H1 (cell line): ENCODE measurements around the gene MACROD2. TPM values are rescaled to one million over a fixed set of nuclear protein-coding genes. Genes with fewer than 3 reads are reported as not detected.

Source experiments
- CTCF ChIA-PET: fragments of 300-600 bp; sonication (Branson Sonifier 250); formaldehyde crosslinking; loops from one replicate; lab custom pipeline; 2021; ENCODE audit not compliant: partially characterized antibody; lab: Charles Lee
- POLR2A ChIA-PET: fragments of 300-600 bp; sonication (Branson Sonifier 250); formaldehyde crosslinking; loops from one replicate; lab custom pipeline; 2021; ENCODE audit warnings: inconsistent platforms; ENCODE audit not compliant: partially characterized antibody; lab: Charles Lee
- DNase-seq, 2 experiments: peaks; one replicate each; pipeline versions ENCODE4 v3.0.0 to v3.0.0-alpha.2; 2010 to 2022; ENCODE audit warnings: low spot score in 2 of 2, low read depth in 1 of 2, mixed read lengths in 1 of 2
- FAIRE-seq: peaks from 2 replicates; lab custom pipeline; 2011; peaks lifted over from hg19 to GRCh38; lab: Jason Lieb, UNC
- H2AFZ ChIP-seq: 2 replicates; pipeline ENCODE4 v1.8.1; 2012; ENCODE audit warnings: low read length, inconsistent platforms
- H2AK5ac ChIP-seq: 2 replicates; pipeline ENCODE4 v1.6.1; 2013; ENCODE audit warnings: low read depth, low read length
- H2BK120ac ChIP-seq: replicated peaks from 2 replicates; pipeline ENCODE3; 2013; ENCODE audit warnings: low read depth, low read length, inconsistent platforms
- H2BK12ac ChIP-seq: 2 replicates; pipeline ENCODE4 v1.6.1; 2013; ENCODE audit warnings: low read depth, low read length
- H2BK15ac ChIP-seq: 2 replicates; pipeline ENCODE4 v1.6.1; 2013; ENCODE audit warnings: low read length
- H2BK20ac ChIP-seq: 2 replicates; pipeline ENCODE4 v1.6.1; 2013; ENCODE audit warnings: low read length
- H2BK5ac ChIP-seq: 2 replicates; pipeline ENCODE4 v1.6.1; 2013; ENCODE audit warnings: low read depth, low read length
- H3K14ac ChIP-seq: 2 replicates; pipeline ENCODE4 v1.6.1; 2013; ENCODE audit warnings: inconsistent platforms; ENCODE audit not compliant: insufficient read length
- H3K18ac ChIP-seq: 2 replicates; pipeline ENCODE4 v1.6.1; 2013; ENCODE audit warnings: low read length; ENCODE audit errors: extremely low read depth
- H3K23ac ChIP-seq: 2 replicates; pipeline ENCODE4 v1.6.1; 2013; ENCODE audit warnings: inconsistent platforms; ENCODE audit not compliant: insufficient read length
- H3K23me2 ChIP-seq: 2 replicates; pipeline ENCODE4 v1.6.1; 2013; ENCODE audit warnings: low read depth, low read length
- H3K27ac ChIP-seq: 2 replicates; pipeline ENCODE4 v1.6.1; 2011; ENCODE audit warnings: low read depth, low read length, inconsistent platforms
- H3K27me3 ChIP-seq, 4 experiments: replicated peaks in 1 of 4; 1 replicate in 1 of 4; 2 replicates in 3 of 4; pipeline versions ENCODE4 v1.6.1 to v1.8.1; 2011 to 2013; ENCODE audit warnings: low read length in 3 of 4, mild to moderate bottlenecking in 3 of 4, inconsistent platforms in 2 of 4, mixed read lengths in 2 of 4, moderate library complexity in 1 of 4; ENCODE audit not compliant: control insufficient read depth in 3 of 4, insufficient read depth in 3 of 4; ENCODE audit errors: extremely low read depth in 1 of 4
- H3K36me3 ChIP-seq, 4 experiments: 2 replicates each; pipeline versions ENCODE4 v1.6.1 to v1.8.1; 2011 to 2013; ENCODE audit warnings: mild to moderate bottlenecking in 4 of 4, low read length in 3 of 4, moderate library complexity in 2 of 4, control low read depth in 1 of 4, inconsistent platforms in 1 of 4; ENCODE audit not compliant: insufficient read depth in 4 of 4, control insufficient read depth in 2 of 4
- H3K4ac ChIP-seq: replicated peaks from 2 replicates; pipeline ENCODE3; 2013; ENCODE audit warnings: low read length, low read depth, mixed read lengths, inconsistent platforms; ENCODE audit not compliant: insufficient read length
- H3K4me1 ChIP-seq, 4 experiments: replicated peaks in 1 of 4; 1 replicate in 1 of 4; 2 replicates in 3 of 4; pipeline versions ENCODE4 v1.6.1 to v1.8.1; 2011 to 2013; ENCODE audit warnings: low read length in 3 of 4, inconsistent platforms in 2 of 4, mixed read lengths in 1 of 4; ENCODE audit not compliant: insufficient read depth in 4 of 4, control insufficient read depth in 3 of 4
- H3K4me2 ChIP-seq, 2 experiments: 2 replicates each; pipeline versions ENCODE4 v1.6.1 to v1.8.1; 2011 to 2013; ENCODE audit warnings: low read depth in 2 of 2, low read length in 2 of 2, control low read depth in 1 of 2, inconsistent platforms in 1 of 2, mild to moderate bottlenecking in 1 of 2; ENCODE audit not compliant: insufficient read depth in 1 of 2
- H3K4me3 ChIP-seq, 4 experiments: fragments of 200-600, 300-600 bp in 1 of 4; sonication (generic), shearing (Covaris generic), sonication (Bioruptor Twin) in 1 of 4; 2 replicates each; pipeline versions ENCODE4 v1.5.1 to v1.8.1; 2011 to 2016; ENCODE audit warnings: low read length in 4 of 4, low read depth in 3 of 4, control low read depth in 2 of 4, inconsistent platforms in 2 of 4, mild to moderate bottlenecking in 2 of 4, mixed read lengths in 1 of 4, moderate library complexity in 1 of 4; ENCODE audit not compliant: insufficient read depth in 2 of 4; ENCODE audit errors: extremely low read depth in 1 of 4
- H3K56ac ChIP-seq: replicated peaks from 2 replicates; pipeline ENCODE3; 2013; ENCODE audit warnings: low read depth, mild to moderate bottlenecking, mixed read lengths, low read length, inconsistent platforms; ENCODE audit not compliant: insufficient read length
- H3K79me1 ChIP-seq: 2 replicates; pipeline ENCODE4 v1.6.1; 2013; ENCODE audit warnings: low read depth, low read length, control low read depth
- H3K79me2 ChIP-seq, 2 experiments: 2 replicates each; pipeline versions ENCODE4 v1.6.1 to v1.8.1; 2012 to 2013; ENCODE audit warnings: low read length in 2 of 2, mild to moderate bottlenecking in 2 of 2, inconsistent platforms in 1 of 2; ENCODE audit not compliant: insufficient read depth in 2 of 2, control insufficient read depth in 1 of 2
- H3K9ac ChIP-seq, 4 experiments: replicated peaks in 1 of 4; 1 replicate in 1 of 4; 2 replicates in 3 of 4; pipeline versions ENCODE4 v1.6.1 to v1.8.1; 2011 to 2013; ENCODE audit warnings: low read depth in 3 of 4, low read length in 3 of 4, control low read depth in 2 of 4, mild to moderate bottlenecking in 2 of 4, moderate library complexity in 2 of 4, inconsistent platforms in 1 of 4; ENCODE audit errors: extremely low read depth in 1 of 4
- H3K9me3 ChIP-seq, 2 experiments: 2 replicates each; pipeline versions ENCODE4 v1.6.1 to v1.8.1; 2012 to 2013; ENCODE audit warnings: mild to moderate bottlenecking in 2 of 2, moderate library complexity in 2 of 2, control low read depth in 1 of 2, inconsistent platforms in 1 of 2, low read depth in 1 of 2, low read length in 1 of 2, mixed read lengths in 1 of 2; ENCODE audit not compliant: insufficient read depth in 2 of 2
- H4K20me1 ChIP-seq, 2 experiments: replicated peaks in 1 of 2; 2 replicates each; pipeline versions ENCODE3 to v1.8.1; 2011 to 2013; ENCODE audit warnings: inconsistent platforms in 2 of 2, low read length in 2 of 2, mild to moderate bottlenecking in 1 of 2; ENCODE audit not compliant: insufficient read depth in 2 of 2, control insufficient read depth in 1 of 2
- H4K5ac ChIP-seq: 2 replicates; pipeline ENCODE4 v1.6.1; 2013; ENCODE audit warnings: low read length, low read depth, mixed read lengths, inconsistent platforms; ENCODE audit not compliant: insufficient read length
- H4K8ac ChIP-seq: 2 replicates; pipeline ENCODE4 v1.8.0; 2013; ENCODE audit warnings: mild to moderate bottlenecking, moderate library complexity, low read length, inconsistent platforms; ENCODE audit not compliant: insufficient read depth; ENCODE audit errors: extremely low read depth
- H4K91ac ChIP-seq: replicated peaks from 2 replicates; pipeline ENCODE3; 2013; ENCODE audit warnings: low read length, mixed read lengths, inconsistent platforms; ENCODE audit not compliant: insufficient read length
- ASH2L ChIP-seq: fragments of 200-600, 300-600 bp; sonication (generic); IDR thresholded peaks from one replicate; pipeline ENCODE4 v1.7.1; 2017; ENCODE audit warnings: low read length
- CTCF ChIP-seq, 3 experiments: IDR thresholded peaks; 1 replicate in 2 of 3; 2 replicates in 1 of 3; pipeline versions ENCODE4 v1.5.1 to v1.6.1; 2011; ENCODE audit warnings: low read length in 3 of 3, mild to moderate bottlenecking in 3 of 3, inconsistent platforms in 2 of 3, low read depth in 1 of 3, moderate library complexity in 1 of 3; ENCODE audit not compliant: insufficient read depth in 1 of 3; ENCODE audit errors: control extremely low read depth in 1 of 3
- GABPA ChIP-seq: IDR thresholded peaks from 2 replicates; pipeline ENCODE4 v1.6.1; 2011; ENCODE audit warnings: mild to moderate bottlenecking, low read length, moderate library complexity, borderline replicate concordance; ENCODE audit not compliant: insufficient read depth
- JUN ChIP-seq: IDR thresholded peaks from 2 replicates; pipeline ENCODE4 v1.6.1; 2011; ENCODE audit warnings: low read depth, mild to moderate bottlenecking, improper control_type of control experiment, low read length
- RAD21 ChIP-seq, 2 experiments: IDR thresholded peaks in 1 of 2; conservative IDR thresholded peaks in 1 of 2; 2 replicates each; pipeline ENCODE4 v1.6.1; 2011; ENCODE audit warnings: low read depth in 2 of 2, low read length in 2 of 2, improper control_type of control experiment in 1 of 2, inconsistent platforms in 1 of 2, mild to moderate bottlenecking in 1 of 2, moderate library complexity in 1 of 2
- RFX5 ChIP-seq: IDR thresholded peaks from 2 replicates; pipeline ENCODE4 v1.6.1; 2011; ENCODE audit warnings: low read depth, low read length, improper control_type of control experiment, borderline replicate concordance
- RNF2 ChIP-seq: fragments of 200-900, 300-1000 bp; sonication (generic); IDR thresholded peaks from 2 replicates; pipeline ENCODE4 v1.7.1; 2016; ENCODE audit warnings: borderline replicate concordance, low read depth, mild to moderate bottlenecking, antibody characterized with exemption, low read length; ENCODE audit not compliant: poor library complexity, severe bottlenecking; ENCODE audit errors: missing control alignments
- SRF ChIP-seq: IDR thresholded peaks from 2 replicates; pipeline ENCODE4 v1.6.1; 2011; ENCODE audit warnings: mild to moderate bottlenecking, low read depth, low read length, moderate library complexity
- USF2 ChIP-seq: IDR thresholded peaks from 2 replicates; pipeline ENCODE4 v1.6.1; 2011; ENCODE audit warnings: low read length, improper control_type of control experiment
- WGBS, 2 experiments: shearing (Covaris generic) in 1 of 2; methylation state at CpG; one replicate each; pipeline versions ENCODE4 v1.1.6 to v1.1.7; 2013 to 2015; ENCODE audit warnings: low lambda C conversion rate in 2 of 2, mixed read lengths in 2 of 2, inconsistent platforms in 1 of 2, low coverage in 1 of 2, missing lambda C conversion rate in 1 of 2; ENCODE audit not compliant: insufficient replicate concordance in 2 of 2, insufficient coverage in 1 of 2, insufficient read length in 1 of 2; ENCODE audit errors: extremely low coverage in 1 of 2, missing lambda C conversion rate in 1 of 2; 5-methylcytosine and 5-hydroxymethylcytosine counted together
- polyA plus RNA-seq, 7 experiments: library from polyadenylated mRNA; depleted of rRNA in 3 of 7; stranded (reverse) in 5 of 7; unstranded in 2 of 7; fragments of >200 nt in 5 of 7; fragments of 200-250 nt in 2 of 7; gene quantifications; 1 replicate in 5 of 7; 2 replicates in 1 of 7; 4 replicates in 1 of 7; pipeline versions ENCODE4 v1.2.1 to v1.2.3, GENCODE V29; 2011 to 2013; ENCODE audit warnings: missing spikeins in 2 of 7, mixed read lengths in 2 of 7
- total RNA-seq: library from RNA; stranded (reverse); fragmentation: NEBNext Ultra II Directional; extraction: Animal tissue kit (Norgen Biotek cat#: 25700); gene quantifications from 2 replicates; pipeline ENCODE4 v1.2.1, GENCODE V29; 2021

MACROD2 gene
- total and polyA plus RNA-seq, 2 of the 8 experiments (the other 6 are each of a cell fraction or from before 2014, with no cell fraction given), result 0.70 to 3.9 TPM

GRCh38 chr20:15362849-15363248 lies 1367.5 kb downstream of the MACROD2 start:
- peaks cover 0 to 3% (median 0%) of the 10 kb centered on the region in 4 experiments; a peak in 2 of 7 replicates for H3K4me1 ChIP-seq
- H4K91ac ChIP-seq, result no peak overlapping the region
- no peaks in the 10 kb centered on the region for H4K20me1 ChIP-seq
- H3K18ac ChIP-seq, result no peak overlapping the region
- 38% methylated on average over 1 of the region's 1 CpG; no CpG with 5 or more reads in 1 of the 2 experiments for WGBS, 2 experiments
- CTCF ChIA-PET, result interaction anchor here (1.0 kb wide), 1 partner anchor 16 kb away, joined by 3 read pairs; no protein-coding TSS in a partner anchor
- H3K79me1 ChIP-seq, result no peaks in the 10 kb centered on the region
- H3K9ac ChIP-seq, result no peak overlapping the region
- H4K5ac ChIP-seq, result no peak overlapping the region
- FAIRE-seq (no peak), DNase-seq (no peak)
- H2BK12ac ChIP-seq, result no peak overlapping the region
- no peak overlapping the region for H3K14ac ChIP-seq
- H2BK5ac ChIP-seq, result no peak overlapping the region
- no peak overlapping the region for H2AK5ac ChIP-seq
- H4K8ac ChIP-seq, result no peak overlapping the region
- H3K79me2 ChIP-seq, result no peaks in the 10 kb centered on the region
- POLR2A ChIA-PET, result no interaction called here
- H3K27me3 ChIP-seq, result no peaks in the 10 kb centered on the region
- no peaks in the 10 kb centered on the region for H3K23me2 ChIP-seq
- no peaks in the 10 kb centered on the region for H3K36me3 ChIP-seq
- H3K4me3 ChIP-seq, result no peak overlapping the region
- no peak overlapping the region for H2BK120ac ChIP-seq
- H2BK15ac ChIP-seq, result no peak overlapping the region
- H3K56ac ChIP-seq, result no peak overlapping the region
- peak overlapping the region; percentile 27; the same call in 1 of the 2 replicates for H2AFZ ChIP-seq
- no peak overlapping the region for H3K23ac ChIP-seq
- no peaks in the 10 kb centered on the region for H3K9me3 ChIP-seq
- H3K4ac ChIP-seq, result no peak overlapping the region
- H2BK20ac ChIP-seq, result no peak overlapping the region
- H3K4me2 ChIP-seq, result no peak overlapping the region
- H3K27ac ChIP-seq, result no peak overlapping the region
- TF ChIP-seq USF2 (no peak), RNF2 (no peak), CTCF (IDR thresholded peaks at IDR 0.05; ENCODE audit: control extremely low read depth in 1 of 3, insufficient read depth in 1 of 3, low read depth in 1 of 3, low read length in 3 of 3) (no peak), SRF (no peak), JUN (no peak), RAD21 (IDR thresholded peaks at IDR 0.05 in 1 of 2, conservative IDR thresholded peaks at IDR 0.05 in 1 of 2; ENCODE audit: low read depth in 2 of 2, low read length in 2 of 2) (no peak), ASH2L (no peak), GABPA (no peak), RFX5 (no peak)
